Activated CD4-positive, alpha-beta T cell treated with anti-CD3 and anti-CD28 coated beads, Interleukin-2, amount 50 U/mL, for 48 hours (primary cell): ENCODE data around the gene PTCH2.

Experiments
- DNase-seq, 2 experiments: peaks; one replicate each; pipeline ENCODE4 v3.0.0-alpha.2; 2020

PTCH2 gene, protein sequence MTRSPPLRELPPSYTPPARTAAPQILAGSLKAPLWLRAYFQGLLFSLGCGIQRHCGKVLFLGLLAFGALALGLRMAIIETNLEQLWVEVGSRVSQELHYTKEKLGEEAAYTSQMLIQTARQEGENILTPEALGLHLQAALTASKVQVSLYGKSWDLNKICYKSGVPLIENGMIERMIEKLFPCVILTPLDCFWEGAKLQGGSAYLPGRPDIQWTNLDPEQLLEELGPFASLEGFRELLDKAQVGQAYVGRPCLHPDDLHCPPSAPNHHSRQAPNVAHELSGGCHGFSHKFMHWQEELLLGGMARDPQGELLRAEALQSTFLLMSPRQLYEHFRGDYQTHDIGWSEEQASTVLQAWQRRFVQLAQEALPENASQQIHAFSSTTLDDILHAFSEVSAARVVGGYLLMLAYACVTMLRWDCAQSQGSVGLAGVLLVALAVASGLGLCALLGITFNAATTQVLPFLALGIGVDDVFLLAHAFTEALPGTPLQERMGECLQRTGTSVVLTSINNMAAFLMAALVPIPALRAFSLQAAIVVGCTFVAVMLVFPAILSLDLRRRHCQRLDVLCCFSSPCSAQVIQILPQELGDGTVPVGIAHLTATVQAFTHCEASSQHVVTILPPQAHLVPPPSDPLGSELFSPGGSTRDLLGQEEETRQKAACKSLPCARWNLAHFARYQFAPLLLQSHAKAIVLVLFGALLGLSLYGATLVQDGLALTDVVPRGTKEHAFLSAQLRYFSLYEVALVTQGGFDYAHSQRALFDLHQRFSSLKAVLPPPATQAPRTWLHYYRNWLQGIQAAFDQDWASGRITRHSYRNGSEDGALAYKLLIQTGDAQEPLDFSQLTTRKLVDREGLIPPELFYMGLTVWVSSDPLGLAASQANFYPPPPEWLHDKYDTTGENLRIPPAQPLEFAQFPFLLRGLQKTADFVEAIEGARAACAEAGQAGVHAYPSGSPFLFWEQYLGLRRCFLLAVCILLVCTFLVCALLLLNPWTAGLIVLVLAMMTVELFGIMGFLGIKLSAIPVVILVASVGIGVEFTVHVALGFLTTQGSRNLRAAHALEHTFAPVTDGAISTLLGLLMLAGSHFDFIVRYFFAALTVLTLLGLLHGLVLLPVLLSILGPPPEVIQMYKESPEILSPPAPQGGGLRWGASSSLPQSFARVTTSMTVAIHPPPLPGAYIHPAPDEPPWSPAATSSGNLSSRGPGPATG

DNA sequence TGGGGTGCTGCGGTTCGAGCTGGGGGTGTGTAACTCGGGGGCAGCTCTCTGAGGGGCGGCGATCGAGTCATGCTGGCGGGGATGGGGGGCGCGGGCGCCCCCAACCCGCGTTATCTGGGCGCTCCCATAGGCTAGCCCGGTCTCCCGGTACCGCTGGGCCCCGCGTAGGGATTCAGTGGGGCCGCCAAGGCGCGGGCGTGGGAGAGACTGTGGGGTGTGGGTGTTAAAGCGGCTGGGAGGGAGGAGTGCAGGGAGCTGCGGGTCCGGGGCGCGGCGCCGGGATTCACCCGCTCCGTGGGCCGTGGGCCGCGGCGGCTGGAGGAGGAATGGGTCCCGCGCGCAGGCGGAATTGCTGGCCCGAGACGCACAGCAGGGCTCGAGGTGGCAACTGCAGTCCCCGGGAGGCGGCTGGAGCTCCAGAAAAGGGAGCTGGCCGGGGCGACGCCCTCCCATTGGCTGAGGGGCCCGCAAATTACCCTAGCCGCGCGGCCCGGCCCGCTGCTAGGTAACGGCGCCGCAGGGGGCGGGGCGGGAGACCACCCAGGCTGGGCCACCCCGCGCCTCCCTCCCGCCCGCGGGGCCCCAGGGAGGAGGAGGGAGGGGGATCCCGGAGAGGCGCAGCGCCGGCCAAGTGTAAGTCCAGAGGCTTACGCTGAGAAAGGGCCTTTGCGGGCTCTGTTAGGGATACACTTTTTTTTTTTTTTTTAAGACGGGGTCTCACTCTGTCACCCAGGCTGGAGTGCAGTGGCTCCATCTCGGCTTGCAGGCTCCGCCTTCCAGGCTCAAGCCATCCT, at the start of gene PTCH2:
Gene PTCH2, minus strand, starts transcription at position 392 of the 794 bp plus-strand sequence. Its CDS starts 321 bp downstream, at position 71.
- peak in 1 of 2 experiments; percentile 27 for DNase-seq

DNA sequence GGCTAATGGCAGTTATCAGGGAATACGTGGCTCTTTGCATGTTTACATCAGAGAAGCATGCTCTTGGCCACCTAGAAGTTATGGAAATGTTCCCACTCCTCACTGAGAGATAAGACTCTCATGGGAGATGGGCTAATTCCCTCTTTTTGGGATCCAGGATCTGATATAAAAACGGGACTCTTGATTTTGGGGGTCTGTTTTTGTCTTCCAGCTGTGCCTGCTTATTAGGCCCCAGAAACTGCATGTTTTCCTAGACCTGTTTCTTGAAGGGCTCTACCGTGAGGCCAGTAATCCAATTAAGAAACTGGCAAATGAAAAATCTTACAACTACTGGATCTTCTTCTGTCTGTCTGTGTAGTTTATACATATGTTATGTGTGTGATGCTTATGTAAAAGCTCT, 47.0 kb upstream of the PTCH2 start:
- DNase-seq: no peak

DNA sequence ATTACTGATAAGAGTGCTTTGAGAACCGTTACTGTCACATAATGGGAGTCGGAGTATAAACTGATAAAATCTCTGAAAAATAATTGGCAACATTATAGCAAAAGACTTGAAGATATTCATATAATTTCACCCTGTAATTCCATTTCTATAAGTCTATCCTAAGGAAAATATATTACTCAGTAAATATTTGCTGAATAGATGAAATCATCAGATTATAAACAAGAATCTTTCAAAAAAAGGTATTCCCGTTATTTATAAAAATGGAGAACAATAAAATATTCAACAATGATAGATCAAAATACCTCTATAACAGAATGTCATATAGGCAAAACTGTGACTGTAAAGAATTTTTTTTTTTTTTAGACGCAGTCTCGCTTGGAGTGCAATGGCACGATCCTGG, 42.4 kb upstream of the PTCH2 start:
- DNase-seq: no peak

GRCh38 chr1:44884746-44885145, 41.7 kb upstream of the PTCH2 start:
- no peak for DNase-seq

DNA sequence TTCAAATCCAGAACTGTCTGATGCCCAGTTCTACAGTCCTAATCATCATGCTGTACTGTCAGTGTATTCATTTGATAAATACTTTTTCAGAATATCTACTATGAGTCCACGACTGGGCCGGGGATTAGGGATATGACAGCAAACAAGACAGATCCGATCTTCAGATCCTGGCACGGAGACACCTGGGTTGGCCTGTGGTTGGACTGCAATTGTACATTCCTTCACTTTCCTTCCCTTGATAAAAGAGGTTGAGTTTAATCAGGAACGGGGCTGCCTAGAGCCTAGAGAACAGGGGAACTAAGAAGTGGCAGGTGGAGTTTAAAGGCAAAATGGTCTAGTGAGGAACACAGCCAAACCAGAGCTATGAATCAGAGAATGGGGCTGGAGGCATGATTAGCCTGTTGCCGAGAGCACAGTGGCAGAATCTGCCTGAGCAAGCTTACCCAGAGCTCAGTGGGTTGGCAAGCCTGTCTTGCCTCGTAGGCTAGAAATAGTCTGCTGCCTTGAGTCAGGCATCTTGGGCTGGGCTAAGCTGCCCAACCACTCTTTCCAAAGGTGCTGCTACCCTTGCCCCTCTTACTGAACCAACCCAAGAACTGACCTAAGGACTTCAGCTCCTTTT, 38.1 kb upstream of the PTCH2 start:
- DNase-seq: no peak

GRCh38 chr1:44874155-44874554, 31.1 kb upstream of the PTCH2 start:
- no peak for DNase-seq

DNA sequence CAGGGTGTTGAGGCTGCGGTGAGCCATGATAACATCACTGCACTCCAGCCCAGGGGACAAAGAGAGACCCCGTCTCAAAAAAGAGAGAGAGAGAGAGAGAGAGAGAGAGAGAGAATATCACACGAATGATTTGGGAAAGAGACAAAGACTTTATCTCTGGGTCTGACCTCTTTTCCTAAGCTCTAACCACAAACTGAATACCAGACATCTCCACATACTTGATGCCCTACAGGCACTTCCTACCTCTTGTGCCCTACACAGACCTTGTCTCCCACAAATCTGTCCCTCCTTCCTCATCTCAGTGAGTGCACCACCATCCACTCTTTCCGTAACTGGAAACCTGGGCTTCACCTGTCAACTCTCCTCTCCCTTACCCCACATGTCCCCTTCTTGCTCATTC, 27.0 kb upstream of the PTCH2 start:
- DNase-seq: no peak

- DNase-seq: no peak
Measured at GRCh38 chr1:44867801-44868200, 24.7 kb upstream of the PTCH2 start.

DNA sequence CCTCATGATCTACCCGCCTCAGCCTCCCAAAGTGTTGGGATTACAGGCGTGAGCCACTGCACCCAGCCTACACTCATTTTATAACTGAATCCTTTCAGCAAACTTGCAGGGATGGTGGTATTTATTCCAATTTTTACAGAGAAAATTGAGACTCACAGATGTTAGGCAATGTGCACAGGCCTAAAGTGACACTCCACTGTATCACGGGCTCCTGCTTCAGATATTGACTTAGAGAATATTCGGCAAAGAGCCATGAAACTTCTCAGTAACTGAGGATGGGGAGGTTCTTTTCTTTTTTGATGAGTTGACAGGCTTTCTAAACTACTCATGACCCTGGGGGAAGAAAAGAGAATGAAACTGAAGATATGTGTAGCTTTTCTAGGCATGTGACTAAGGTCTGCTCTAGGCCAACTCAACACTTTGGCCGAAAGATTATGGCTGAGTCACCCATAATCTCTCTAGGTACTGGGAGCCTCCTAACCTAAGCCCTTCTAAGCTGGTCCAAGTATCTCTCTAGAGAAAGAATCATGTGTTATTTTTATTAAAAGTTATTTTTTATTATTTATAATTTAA, 19.9 kb upstream of the PTCH2 start:
- DNase-seq: no peak

- DNase-seq: no peak
Measured at GRCh38 chr1:44860891-44861425, 17.9 kb upstream of the PTCH2 start.

- DNase-seq: no peak
Measured at GRCh38 chr1:44860331-44860730, 17.3 kb upstream of the PTCH2 start.

- DNase-seq: no peak
Measured at GRCh38 chr1:44857446-44857845, 14.4 kb upstream of the PTCH2 start.

- no peak for DNase-seq
Measured at GRCh38 chr1:44855742-44856141, 12.7 kb upstream of the PTCH2 start.

- no peak for DNase-seq
Measured at GRCh38 chr1:44854970-44855369, 11.9 kb upstream of the PTCH2 start.

GRCh38 chr1:44853201-44853600, 10.1 kb upstream of the PTCH2 start:
- DNase-seq: no peak

DNA sequence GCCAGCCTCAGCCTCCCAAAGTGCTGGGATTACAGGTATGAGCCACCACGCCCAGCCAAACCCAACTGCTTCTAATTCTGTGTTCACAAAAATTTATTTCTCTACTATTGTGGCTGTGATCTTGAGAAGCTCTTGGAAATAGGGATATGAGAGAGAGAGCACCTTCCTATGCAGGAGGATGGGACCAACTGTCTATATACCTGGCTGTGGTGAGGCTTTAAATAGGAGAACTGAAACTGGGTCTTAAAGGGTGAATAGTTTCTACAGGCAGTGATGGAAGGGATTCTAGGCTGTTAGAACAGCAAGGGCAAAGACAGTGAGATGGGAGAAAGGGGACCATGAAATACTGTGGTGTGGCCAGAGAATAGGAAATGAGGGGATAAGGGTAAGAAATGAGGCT, 8.3 kb upstream of the PTCH2 start:
- no peak for DNase-seq

- no peak for DNase-seq
Measured at GRCh38 chr1:44849575-44850132, 6.6 kb upstream of the PTCH2 start.

DNA sequence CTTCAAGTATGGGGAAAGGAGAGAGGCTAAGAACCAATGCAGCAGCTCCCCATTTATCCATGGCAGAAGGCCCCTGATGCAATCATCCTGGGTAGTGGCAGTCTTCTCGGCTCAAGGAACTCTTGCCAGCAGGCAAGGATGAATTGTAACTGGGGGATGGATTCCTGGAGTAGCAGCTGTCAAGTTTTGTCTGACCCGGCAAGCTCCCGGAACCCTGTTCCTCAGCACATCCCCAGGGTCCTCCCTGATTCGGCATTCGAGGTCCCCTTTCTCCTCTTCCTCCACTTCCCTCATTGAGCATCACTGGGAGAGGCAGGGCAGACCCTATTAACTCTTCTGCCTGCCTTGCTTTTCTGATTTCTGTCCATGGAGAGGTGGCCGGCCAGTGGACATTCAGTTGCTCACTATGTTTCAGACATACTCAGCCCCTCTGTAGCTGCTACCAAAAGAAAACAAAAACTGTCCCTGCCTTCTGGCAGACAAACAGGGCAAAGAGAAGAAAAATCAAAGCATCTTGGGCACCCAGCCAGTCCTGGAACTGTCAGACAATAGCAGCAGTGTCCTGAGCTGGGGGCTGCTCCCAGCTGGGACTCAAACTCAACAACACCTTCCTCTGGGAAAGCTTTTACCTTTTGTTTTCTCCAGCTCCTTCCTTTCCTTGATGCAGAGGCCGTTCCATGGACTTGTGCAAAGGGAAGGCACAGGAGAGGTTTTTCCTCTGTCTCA, 5.6 kb upstream of the PTCH2 start:
- no peak for DNase-seq

GRCh38 chr1:44847845-44848244, 4.8 kb upstream of the PTCH2 start:
- DNase-seq: no peak

DNA sequence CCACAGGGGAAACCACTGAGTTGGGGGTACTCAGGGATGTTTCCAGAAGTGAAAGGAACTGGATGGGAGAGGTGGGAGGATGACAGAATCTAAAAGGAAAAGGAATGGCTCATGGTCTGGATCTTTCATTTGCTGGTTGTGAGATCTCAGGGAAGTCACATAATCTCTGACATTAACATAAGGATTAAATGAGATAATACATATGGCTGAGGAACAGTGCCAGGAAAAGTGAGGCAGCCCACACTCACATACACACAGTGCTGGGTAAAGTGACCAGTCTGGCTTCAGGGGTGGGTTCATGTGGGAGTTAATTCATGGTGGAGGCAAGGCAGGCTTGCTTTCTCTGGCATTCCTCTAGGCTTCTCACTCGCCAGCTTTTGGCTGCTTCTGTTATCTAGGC, 3.9 kb upstream of the PTCH2 start:
- no peak for DNase-seq
